ENCODE data around the gene RACK1. TPM values are rescaled to one million over a fixed set of nuclear protein-coding genes. Genes with fewer than 3 reads are reported as not detected.

The RACK1 gene
- total and polyA plus RNA-seq, 4 donors: 1,370 to 2,875 (median 1,528) TPM

GRCh38 chr5:181260720-181261319 is 17.1 kb upstream of the RACK1 start, which contains the start of gene TRIM52:
Gene TRIM52, minus strand, starts transcription at chr5:181261143. Its CDS starts 330 bp downstream, at chr5:181260813.
- H3K36me3 ChIP-seq (ENCODE audit: control insufficient read depth, insufficient read depth, low read length): peaks cover 28% of the 10 kb centered on the region
- H3K27me3 ChIP-seq (ENCODE audit: control insufficient read depth, insufficient read depth, low read length): no peaks in the 10 kb centered on the region
- no peaks in the 10 kb centered on the region for H3K9me3 ChIP-seq (ENCODE audit: control insufficient read depth, insufficient read depth, low read length)
- peak within 1 kb of the TSS; percentile 97 for H3K27ac ChIP-seq (ENCODE audit: low read depth, low read length)
- WGBS (ENCODE audit: insufficient coverage): under 1% methylated on average over 43 of the region's 43 CpGs
- peaks cover 37% of the 10 kb centered on the region for H3K4me1 ChIP-seq (ENCODE audit: control insufficient read depth, insufficient read depth, low read length)
- peak; percentile 82 to 98 (median 90) for DNase-seq (ENCODE audit: low read depth in 4 of 6, low spot score in 6 of 6)
- H3K4me3 ChIP-seq (ENCODE audit: low read depth, low read length): peak within 1 kb of the TSS; percentile 95

- WGBS (ENCODE audit: insufficient coverage): 4% methylated on average over 26 of the region's 26 CpGs
- peak overlapping the region; percentile 97 for H3K27ac ChIP-seq (ENCODE audit: low read depth, low read length)
- H3K4me3 ChIP-seq (ENCODE audit: low read depth, low read length): peak overlapping the region; percentile 95
- peak in 1 of 6 donors; percentile 18 for DNase-seq (ENCODE audit: low read depth in 4 of 6, low spot score in 6 of 6)
- H3K36me3 ChIP-seq (ENCODE audit: control insufficient read depth, insufficient read depth, low read length): peaks cover 22% of the 10 kb centered on the region
- peaks cover 34% of the 10 kb centered on the region for H3K4me1 ChIP-seq (ENCODE audit: control insufficient read depth, insufficient read depth, low read length)
- H3K27me3 ChIP-seq (ENCODE audit: control insufficient read depth, insufficient read depth, low read length): no peaks in the 10 kb centered on the region
- H3K9me3 ChIP-seq (ENCODE audit: control insufficient read depth, insufficient read depth, low read length): no peaks in the 10 kb centered on the region
Measured at GRCh38 chr5:181259974-181260719, 16.4 kb upstream of the RACK1 start.

DNA sequence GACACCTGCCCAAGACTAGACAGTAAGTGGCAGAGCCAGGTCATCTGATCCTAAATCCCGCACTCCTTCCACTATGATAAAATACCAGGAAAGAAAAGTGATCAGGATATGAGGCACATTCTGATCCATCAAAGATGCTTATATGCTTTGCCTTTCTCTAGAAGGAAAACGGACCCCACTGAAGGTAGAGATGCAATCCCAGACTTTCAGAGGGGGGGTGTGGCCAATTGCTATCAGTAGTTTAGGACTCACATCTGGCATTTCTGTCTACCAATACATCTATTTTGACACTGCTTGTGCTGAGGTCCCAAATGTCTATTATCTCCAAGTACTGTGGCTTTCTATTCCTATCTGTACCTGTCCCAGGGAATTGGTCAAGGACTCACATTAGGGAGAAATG is 15.6 kb upstream of the RACK1 start:
- peaks cover 34% of the 10 kb centered on the region for H3K4me1 ChIP-seq (ENCODE audit: control insufficient read depth, insufficient read depth, low read length)
- no peak for DNase-seq (ENCODE audit: low read depth in 4 of 6, low spot score in 6 of 6)
- H3K27me3 ChIP-seq (ENCODE audit: control insufficient read depth, insufficient read depth, low read length): no peaks in the 10 kb centered on the region
- peaks cover 18% of the 10 kb centered on the region for H3K36me3 ChIP-seq (ENCODE audit: control insufficient read depth, insufficient read depth, low read length)
- WGBS (ENCODE audit: insufficient coverage): no CpG with 5 or more reads among the region's 2 CpGs
- H3K9me3 ChIP-seq (ENCODE audit: control insufficient read depth, insufficient read depth, low read length): no peaks in the 10 kb centered on the region
- no peak overlapping the region for H3K27ac ChIP-seq (ENCODE audit: low read depth, low read length)
- peak overlapping the region; percentile 95 for H3K4me3 ChIP-seq (ENCODE audit: low read depth, low read length)

GRCh38 chr5:181258576-181258975 is 14.9 kb upstream of the RACK1 start:
- DNase-seq (ENCODE audit: low read depth in 4 of 6, low spot score in 6 of 6): no peak
- no CpG with 5 or more reads among the region's 3 CpGs for WGBS (ENCODE audit: insufficient coverage)
- Histone ChIP-seq H3K27me3 (ENCODE audit: control insufficient read depth, insufficient read depth, low read length) (no peaks in the 10 kb centered on the region), H3K4me3 (ENCODE audit: low read depth, low read length) (peak overlapping the region; percentile 95), H3K36me3 (ENCODE audit: control insufficient read depth, insufficient read depth, low read length) (peaks cover 17% of the 10 kb centered on the region), H3K9me3 (ENCODE audit: control insufficient read depth, insufficient read depth, low read length) (no peaks in the 10 kb centered on the region), H3K27ac (ENCODE audit: low read depth, low read length) (no peak overlapping the region), H3K4me1 (ENCODE audit: control insufficient read depth, insufficient read depth, low read length) (peaks cover 37% of the 10 kb centered on the region)

GRCh38 chr5:181255836-181256578 is 12.3 kb upstream of the RACK1 start:
- Histone ChIP-seq H3K27me3 (ENCODE audit: control insufficient read depth, insufficient read depth, low read length) (no peaks in the 10 kb centered on the region), H3K4me3 (ENCODE audit: low read depth, low read length) (no peak overlapping the region), H3K36me3 (ENCODE audit: control insufficient read depth, insufficient read depth, low read length) (peaks cover 11% of the 10 kb centered on the region), H3K27ac (ENCODE audit: low read depth, low read length) (no peak overlapping the region), H3K4me1 (ENCODE audit: control insufficient read depth, insufficient read depth, low read length) (peaks cover 28% of the 10 kb centered on the region), H3K9me3 (ENCODE audit: control insufficient read depth, insufficient read depth, low read length) (no peaks in the 10 kb centered on the region)
- 85% methylated on average over 4 of the region's 7 CpGs for WGBS (ENCODE audit: insufficient coverage)
- DNase-seq (ENCODE audit: low read depth in 4 of 6, low spot score in 6 of 6): no peak

- Histone ChIP-seq H3K9me3 (ENCODE audit: control insufficient read depth, insufficient read depth, low read length) (no peaks in the 10 kb centered on the region), H3K4me1 (ENCODE audit: control insufficient read depth, insufficient read depth, low read length) (peaks cover 29% of the 10 kb centered on the region), H3K27me3 (ENCODE audit: control insufficient read depth, insufficient read depth, low read length) (no peaks in the 10 kb centered on the region), H3K27ac (ENCODE audit: low read depth, low read length) (no peak overlapping the region), H3K4me3 (ENCODE audit: low read depth, low read length) (no peak overlapping the region), H3K36me3 (ENCODE audit: control insufficient read depth, insufficient read depth, low read length) (peaks cover 11% of the 10 kb centered on the region)
- 82% methylated on average over 1 of the region's 1 CpG for WGBS (ENCODE audit: insufficient coverage)
- no peak for DNase-seq (ENCODE audit: low read depth in 4 of 6, low spot score in 6 of 6)
Measured at GRCh38 chr5:181255276-181255675, 11.6 kb upstream of the RACK1 start.

DNA sequence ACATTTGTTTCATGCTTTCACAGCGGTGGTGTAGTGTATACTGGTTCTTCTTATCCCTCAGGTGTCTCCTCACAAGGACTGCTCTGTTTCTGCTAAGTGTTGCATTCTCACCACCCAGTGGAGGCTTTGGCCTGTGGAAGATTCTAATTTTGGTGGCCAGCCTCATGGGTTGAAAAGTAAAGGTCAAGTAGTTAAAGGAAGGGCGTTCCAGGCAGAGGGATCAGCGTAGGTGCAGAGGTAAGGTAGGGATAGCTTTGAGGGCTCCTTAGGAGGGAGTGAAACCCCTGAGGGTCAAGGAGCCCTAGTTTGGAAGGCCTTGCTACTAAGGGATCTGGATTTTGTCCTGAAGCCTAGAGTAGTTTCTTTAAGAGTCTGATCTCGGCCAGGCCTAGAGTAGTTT is 4.6 kb upstream of the RACK1 start:
- WGBS (ENCODE audit: insufficient coverage): 84% methylated on average over 3 of the region's 4 CpGs
- Histone ChIP-seq H3K36me3 (ENCODE audit: control insufficient read depth, insufficient read depth, low read length) (no peaks in the 10 kb centered on the region), H3K9me3 (ENCODE audit: control insufficient read depth, insufficient read depth, low read length) (no peaks in the 10 kb centered on the region), H3K4me3 (ENCODE audit: low read depth, low read length) (no peak overlapping the region), H3K27ac (ENCODE audit: low read depth, low read length) (peak overlapping the region; percentile 53), H3K27me3 (ENCODE audit: control insufficient read depth, insufficient read depth, low read length) (no peaks in the 10 kb centered on the region), H3K4me1 (ENCODE audit: control insufficient read depth, insufficient read depth, low read length) (peaks cover 48% of the 10 kb centered on the region)
- no peak for DNase-seq (ENCODE audit: low read depth in 4 of 6, low spot score in 6 of 6)

- H3K4me1 ChIP-seq (ENCODE audit: control insufficient read depth, insufficient read depth, low read length): peaks cover 62% of the 10 kb centered on the region
- H3K9me3 ChIP-seq (ENCODE audit: control insufficient read depth, insufficient read depth, low read length): no peaks in the 10 kb centered on the region
- peaks cover 7% of the 10 kb centered on the region for H3K36me3 ChIP-seq (ENCODE audit: control insufficient read depth, insufficient read depth, low read length)
- H3K27ac ChIP-seq (ENCODE audit: low read depth, low read length): peak overlapping the region; percentile 96
- peak; percentile 56 to 94 (median 74) for DNase-seq (ENCODE audit: low read depth in 4 of 6, low spot score in 6 of 6)
- H3K4me3 ChIP-seq (ENCODE audit: low read depth, low read length): peak overlapping the region; percentile 89
- under 1% methylated on average over 45 of the region's 55 CpGs for WGBS (ENCODE audit: insufficient coverage)
- H3K27me3 ChIP-seq (ENCODE audit: control insufficient read depth, insufficient read depth, low read length): no peaks in the 10 kb centered on the region
Measured at GRCh38 chr5:181246276-181247049, 2.8 kb upstream of the RACK1 start.
